ENCODE results near the gene AKNAD1.
"Not testable (repeated sequence)": the region's sequence is repeated elsewhere in the genome, so short reads cannot be mapped to it uniquely, and the experiment has no call there.

AKNAD1 gene

DNA sequence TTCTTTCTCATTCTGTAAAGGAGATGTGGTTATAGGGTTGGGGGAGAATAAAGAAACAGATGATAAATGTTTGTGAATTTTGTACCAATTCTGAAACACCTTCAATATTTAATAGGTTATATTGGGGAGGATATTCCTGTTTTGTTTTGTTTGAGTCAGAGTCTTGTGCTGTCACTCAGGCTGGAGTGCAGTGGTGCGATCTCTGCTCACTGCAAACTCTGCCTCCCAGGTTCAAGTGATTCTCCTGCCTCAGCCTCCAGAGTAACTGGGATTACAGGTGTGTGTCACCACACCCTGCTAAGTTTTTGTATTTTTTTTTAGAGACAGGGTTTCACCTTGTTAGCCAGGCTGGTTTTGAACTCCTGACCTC is 75.3 kb downstream of the AKNAD1 start:
- DNase-seq: not testable (repeated sequence)

- no peak for DNase-seq
Observed at GRCh38 chr1:108780937-108781574, 75.8 kb downstream of the AKNAD1 start.

DNA sequence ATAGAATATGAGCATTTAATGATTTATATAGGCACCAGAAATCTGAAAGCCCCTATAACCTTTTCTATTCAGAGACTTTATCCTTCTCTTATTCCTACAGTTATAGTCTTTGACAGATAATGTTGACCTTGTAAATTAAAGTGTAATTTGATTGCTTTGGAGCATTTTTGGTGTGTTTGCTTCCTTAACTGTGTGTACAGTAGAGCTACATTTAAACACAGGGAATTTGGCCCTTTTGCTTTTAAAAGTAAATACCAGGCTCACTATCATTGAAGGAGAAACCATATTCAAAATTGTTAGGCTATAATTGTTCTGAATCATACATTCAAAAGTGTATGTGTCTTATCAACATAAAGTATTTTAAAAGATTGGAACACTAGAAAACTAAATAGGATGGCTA is 77.4 kb downstream of the AKNAD1 start:
- DNase-seq: no peak

GRCh38 chr1:108777839-108778238 is 79.1 kb downstream of the AKNAD1 start:
- no peak for DNase-seq

- no peak for DNase-seq
Observed at GRCh38 chr1:108767708-108768107, 89.2 kb downstream of the AKNAD1 start.

- DNase-seq: no peak
Observed at GRCh38 chr1:108767115-108767514, 89.8 kb downstream of the AKNAD1 start.
